CD14-positive monocyte (primary cell): ENCODE data around the gene ZMYND19. TPM values are rescaled to one million over a fixed set of nuclear protein-coding genes. Genes with fewer than 3 reads are reported as not detected.
A peak's percentile ranks its signal among the peaks of the same experiment; 100 is the strongest.

Source experiments
- DNase-seq, 3 donors: peaks; one replicate each; pipeline ENCODE4 v3.0.0-alpha.2; 2011 to 2022
- H2AFZ ChIP-seq: 2 replicates; pipeline ENCODE4 v1.6.0; 2012; ENCODE audit warnings: mild to moderate bottlenecking, low read depth, low read length, inconsistent platforms; ENCODE audit not compliant: insufficient read depth, poor library complexity, severe bottlenecking
- H3K27ac ChIP-seq, 2 donors: 1 replicate in 1 of 2; 2 replicates in 1 of 2; pipeline ENCODE4 v1.5.1; 2012 to 2013; ENCODE audit warnings: low read length in 2 of 2, control low read depth in 1 of 2, inconsistent platforms in 1 of 2, low read depth in 1 of 2, mild to moderate bottlenecking in 1 of 2
- H3K27me3 ChIP-seq, 2 donors: one replicate each; pipeline versions ENCODE4 v1.6.0 to v1.6.1; 2011 to 2013; ENCODE audit warnings: low read length in 2 of 2; ENCODE audit not compliant: control insufficient read depth in 2 of 2, insufficient read depth in 2 of 2
- H3K36me3 ChIP-seq, 2 donors: replicated peaks in 1 of 2; 1 replicate in 1 of 2; 2 replicates in 1 of 2; pipeline versions ENCODE4 v1.5.1 to v1.6.1; 2012 to 2013; ENCODE audit warnings: low read length in 2 of 2, control low read depth in 1 of 2, inconsistent platforms in 1 of 2, mild to moderate bottlenecking in 1 of 2; ENCODE audit not compliant: insufficient read depth in 2 of 2, control insufficient read depth in 1 of 2
- H3K4me1 ChIP-seq, 2 donors: 1 replicate in 1 of 2; 2 replicates in 1 of 2; pipeline versions ENCODE4 v1.5.1 to v1.6.1; 2012 to 2013; ENCODE audit warnings: low read length in 2 of 2, control low read depth in 1 of 2, inconsistent platforms in 1 of 2, mild to moderate bottlenecking in 1 of 2, moderate library complexity in 1 of 2; ENCODE audit not compliant: insufficient read depth in 2 of 2, control insufficient read depth in 1 of 2
- H3K4me2 ChIP-seq: replicated peaks from 2 replicates; pipeline ENCODE3; 2012; ENCODE audit warnings: low read length, moderate library complexity, mild to moderate bottlenecking; ENCODE audit not compliant: poor library complexity, severe bottlenecking; ENCODE audit errors: extremely low read depth
- H3K4me3 ChIP-seq, 3 experiments: fragments of 200-600 bp in 1 of 3; sonication (generic) in 1 of 3; replicated peaks in 1 of 3; 1 replicate in 2 of 3; 2 replicates in 1 of 3; pipeline ENCODE4 v1.5.1; 2011 to 2013; ENCODE audit warnings: low read length in 3 of 3, mild to moderate bottlenecking in 3 of 3, control low read depth in 2 of 3, low read depth in 2 of 3, inconsistent platforms in 1 of 3, moderate library complexity in 1 of 3
- H3K79me2 ChIP-seq: 2 replicates; pipeline ENCODE4 v1.6.0; 2012; ENCODE audit warnings: mild to moderate bottlenecking, control low read depth, inconsistent platforms, low read length, moderate library complexity; ENCODE audit not compliant: insufficient read depth
- H3K9ac ChIP-seq: 2 replicates; pipeline ENCODE4 v1.6.0; 2017; ENCODE audit warnings: low read length, mild to moderate bottlenecking; ENCODE audit not compliant: insufficient read depth, poor library complexity, severe bottlenecking
- H3K9me3 ChIP-seq, 2 donors: replicated peaks in 1 of 2; 1 replicate in 1 of 2; 2 replicates in 1 of 2; pipeline versions ENCODE4 v1.5.1 to v1.6.1; 2012 to 2013; ENCODE audit warnings: low read length in 2 of 2, control low read depth in 1 of 2; ENCODE audit not compliant: control insufficient read depth in 1 of 2, insufficient read depth in 1 of 2
- H4K20me1 ChIP-seq: 2 replicates; pipeline ENCODE4 v1.6.0; 2012; ENCODE audit warnings: mild to moderate bottlenecking, low read length, control low read depth, moderate library complexity; ENCODE audit not compliant: insufficient read depth
- H3K27ac Mint-ChIP-seq, 7 donors: one replicate each; pipeline ENCODE4 v1.8.0; 2020; ENCODE audit warnings: mild to moderate bottlenecking in 7 of 7, mixed read lengths in 7 of 7, moderate library complexity in 6 of 7, inconsistent platforms in 2 of 7
- H3K27me3 Mint-ChIP-seq, 3 donors: one replicate each; pipeline ENCODE4 v1.8.0; 2021 to 2022; ENCODE audit warnings: low read depth in 3 of 3, mild to moderate bottlenecking in 3 of 3, mixed read lengths in 3 of 3, moderate library complexity in 3 of 3, inconsistent platforms in 1 of 3
- H3K36me3 Mint-ChIP-seq, 2 donors: one replicate each; pipeline ENCODE4 v1.8.0; 2020; ENCODE audit warnings: mixed read lengths in 2 of 2, inconsistent platforms in 1 of 2, mild to moderate bottlenecking in 1 of 2
- H3K4me1 Mint-ChIP-seq: one replicate; pipeline ENCODE4 v1.8.0; 2020; ENCODE audit warnings: mild to moderate bottlenecking, mixed read lengths
- H3K4me3 Mint-ChIP-seq, 2 donors: one replicate each; pipeline ENCODE4 v1.8.0; 2020; ENCODE audit warnings: mild to moderate bottlenecking in 2 of 2, mixed read lengths in 2 of 2, moderate library complexity in 1 of 2
- H3K9me3 Mint-ChIP-seq, 7 donors: one replicate each; pipeline ENCODE4 v1.8.0; 2020 to 2022; ENCODE audit warnings: mixed read lengths in 7 of 7, mild to moderate bottlenecking in 6 of 7, moderate library complexity in 6 of 7, inconsistent platforms in 2 of 7
- CTCF ChIP-seq: fragments of 200-600 bp; IDR thresholded peaks from one replicate; pipeline ENCODE4 v1.8.0; 2022; ENCODE audit warnings: antibody characterized with exemption, mild to moderate bottlenecking
- WGBS: methylation state at CpG from one replicate; pipeline ENCODE4 v1.1.5; 2013; ENCODE audit warnings: missing lambda C conversion rate; ENCODE audit not compliant: insufficient coverage; 5-methylcytosine and 5-hydroxymethylcytosine counted together
- intact Hi-C, 2 donors: fragments of 100-400 bp; cut with micrococcal nuclease; formaldehyde crosslinking; loops; one replicate each; pipeline versions ENCODE4 v1.15.0 to v1.15.1; 2023
- polyA plus RNA-seq, 3 donors: library from polyadenylated mRNA; depleted of rRNA in 1 of 3; unstranded in 2 of 3; stranded (reverse) in 1 of 3; fragments of 300-500 nt in 2 of 3; fragments of >200 nt in 1 of 3; fragmentation: Illumina TruSeq in 2 of 3; gene quantifications; 1 replicate in 2 of 3; 2 replicates in 1 of 3; pipeline ENCODE4 v1.2.3, GENCODE V29; 2012 to 2021

The ZMYND19 gene
- polyA plus RNA-seq, 3 donors: 1.9 to 12.4 (median 4.5) TPM

GRCh38 chr9:137550231-137550621 is 40.1 kb downstream of the ZMYND19 start, which contains the start of gene PNPLA7:
PNPLA7 (minus strand) TSS chr9:137550402; CDS start chr9:137550197, 205 bp downstream.
- H3K9ac ChIP-seq: peak within 1 kb of the TSS; percentile 49
- H3K4me1 ChIP-seq: peaks cover 16 to 24% of the 10 kb centered on the region in 2 donors
- Mint-ChIP-seq H3K4me1 (peaks cover 13% of the 10 kb centered on the region), H3K27ac (peak within 1 kb of the TSS in 4 of 7 donors; percentile 21 to 64 (median 45)), H3K9me3 (peaks cover 0 to 6% (median 0%) of the 10 kb centered on the region in 7 donors), H3K27me3 (no peaks in the 10 kb centered on the region), H3K36me3 (peaks cover 5 to 15% of the 10 kb centered on the region in 2 donors), H3K4me3 (peak within 1 kb of the TSS; percentile 83 to 93)
- peak; percentile 49 to 51 (median 50) for DNase-seq
- WGBS: 0% methylated on average over 13 of the region's 13 CpGs
- H3K27ac ChIP-seq: no peak within 1 kb of the TSS
- intact Hi-C loops: loop anchor here in 1 of 2 donors (5.0 to 10.0 kb wide), 2 partner anchors 55 to 348 kb away; partner anchors contain the start of genes ARRDC1 and TPRN
- no peaks in the 10 kb centered on the region for H3K9me3 ChIP-seq
- peak within 1 kb of the TSS; percentile 47 to 91 (median 72) for H3K4me3 ChIP-seq
- H3K27me3 ChIP-seq: no peaks in the 10 kb centered on the region
- peaks cover 11% of the 10 kb centered on the region for H4K20me1 ChIP-seq
- peak within 1 kb of the TSS; percentile 81 for H2AFZ ChIP-seq
- H3K4me2 ChIP-seq: peak within 1 kb of the TSS; percentile 88
- H3K36me3 ChIP-seq: peaks cover 5 to 8% of the 10 kb centered on the region in 2 donors
- H3K79me2 ChIP-seq: peaks cover 7% of the 10 kb centered on the region
- no peak for TF ChIP-seq CTCF

- 93% methylated on average over 16 of the region's 23 CpGs for WGBS
- Mint-ChIP-seq H3K36me3 (no peaks in the 10 kb centered on the region), H3K4me1 (peaks cover 13% of the 10 kb centered on the region), H3K4me3 (no peak overlapping the region), H3K27ac (no peak overlapping the region), H3K27me3 (peaks cover 0 to 3% (median under 1%) of the 10 kb centered on the region in 3 donors), H3K9me3 (peaks cover 0 to 6% (median 0%) of the 10 kb centered on the region in 7 donors)
- peaks cover 7% of the 10 kb centered on the region for H3K79me2 ChIP-seq
- H3K36me3 ChIP-seq: no peaks in the 10 kb centered on the region
- intact Hi-C loops: no loop called here
- TF ChIP-seq CTCF: no peak
- H3K4me2 ChIP-seq: no peak overlapping the region
- no peak for DNase-seq
- H2AFZ ChIP-seq: no peak overlapping the region
- no peak overlapping the region for H3K27ac ChIP-seq
- no peaks in the 10 kb centered on the region for H3K9me3 ChIP-seq
- no peak overlapping the region for H3K9ac ChIP-seq
- no peak overlapping the region for H3K4me3 ChIP-seq
- peaks cover 9% of the 10 kb centered on the region for H4K20me1 ChIP-seq
- H3K27me3 ChIP-seq: no peaks in the 10 kb centered on the region
- peaks cover 16 to 24% of the 10 kb centered on the region in 2 donors for H3K4me1 ChIP-seq
Measured at GRCh38 chr9:137547687-137548543, 42.4 kb downstream of the ZMYND19 start.
